Measurements from ENCODE around the gene FAM78A.

Gene FAM78A

GRCh38 chr9:131302244-131303075 lies 26.1 kb upstream of the FAM78A start:
- DNase-seq, result no peak

- DNase-seq, result no peak
Measured at GRCh38 chr9:131300444-131300843, 24.1 kb upstream of the FAM78A start.

- no peak for DNase-seq
Measured at GRCh38 chr9:131299961-131300347, 23.6 kb upstream of the FAM78A start.

GRCh38 chr9:131299346-131299960 lies 23.1 kb upstream of the FAM78A start:
- DNase-seq, result no peak

- no peak for DNase-seq
Measured at GRCh38 chr9:131298816-131299215, 22.5 kb upstream of the FAM78A start.

GRCh38 chr9:131298341-131298740 lies 22.0 kb upstream of the FAM78A start:
- DNase-seq, result no peak

GRCh38 chr9:131297903-131298302 lies 21.6 kb upstream of the FAM78A start:
- no peak for DNase-seq

- no peak for DNase-seq
Measured at GRCh38 chr9:131296906-131297500, 20.7 kb upstream of the FAM78A start.

- DNase-seq, result no peak
Measured at GRCh38 chr9:131296460-131296859, 20.1 kb upstream of the FAM78A start.

GRCh38 chr9:131292937-131293336 lies 16.6 kb upstream of the FAM78A start:
- no peak for DNase-seq

GRCh38 chr9:131291795-131292315 lies 15.5 kb upstream of the FAM78A start:
- DNase-seq, result no peak

- no peak for DNase-seq
Measured at GRCh38 chr9:131290767-131291370, 14.6 kb upstream of the FAM78A start.

GRCh38 chr9:131290036-131290766 lies 13.9 kb upstream of the FAM78A start:
- no peak for DNase-seq

GRCh38 chr9:131289301-131290035 lies 13.2 kb upstream of the FAM78A start, which contains the start of gene PLPP7:
PLPP7 (plus strand) TSS chr9:131289723; CDS start chr9:131289998, 275 bp downstream.
- no peak for DNase-seq

- DNase-seq, result no peak
Measured at GRCh38 chr9:131288217-131288616, 11.9 kb upstream of the FAM78A start.

- DNase-seq, result no peak
Measured at GRCh38 chr9:131287359-131287758, 11.0 kb upstream of the FAM78A start.

GRCh38 chr9:131284856-131285255 lies 8.5 kb upstream of the FAM78A start:
- DNase-seq, result no peak

GRCh38 chr9:131282688-131283422 lies 6.5 kb upstream of the FAM78A start:
- DNase-seq, result no peak

- DNase-seq, result no peak
Measured at GRCh38 chr9:131282175-131282574, 5.9 kb upstream of the FAM78A start.

- DNase-seq, result no peak
Measured at GRCh38 chr9:131281119-131281965, 5.0 kb upstream of the FAM78A start.
